Upper lobe of left lung (tissue), 4 donors: ENCODE results near the gene KMT2C.

ENCODE experiments used
- CTCF ChIP-seq, 6 experiments: fragments of 450-650 bp in 4 of 6; fragments of 200-600 bp in 2 of 6; sonication (generic) in 2 of 6; IDR thresholded peaks; one replicate each; pipeline ENCODE4 v1.5.1; 2016 to 2019; ENCODE audit warnings: antibody characterized with exemption in 6 of 6
- EP300 ChIP-seq, 4 donors: sonication (generic); formaldehyde crosslinking; IDR thresholded peaks; one replicate each; pipeline ENCODE4 v1.5.1; 2017; ENCODE audit warnings: antibody characterized with exemption in 4 of 4, control low read depth in 2 of 4
- POLR2A ChIP-seq, 4 donors: fragments of 450-650 bp; IDR thresholded peaks; one replicate each; pipeline ENCODE4 v1.5.1; 2016 to 2017; ENCODE audit warnings: antibody characterized with exemption in 4 of 4, mild to moderate bottlenecking in 2 of 4

GRCh38 chr7:152341914-152342236 lies 93.9 kb downstream of the KMT2C start:
- TF ChIP-seq EP300 (IDR thresholded peaks at IDR 0.05), result no peak
- no peak for TF ChIP-seq CTCF (IDR thresholded peaks at IDR 0.05)
- TF ChIP-seq POLR2A (IDR thresholded peaks at IDR 0.05), result no peak
